HepG2 (cell line): Measurements from ENCODE around the gene MSI2. TPM values are rescaled to one million over a fixed set of nuclear protein-coding genes. Genes with fewer than 3 reads are reported as not detected.

Experiments
- ATAC-seq: fragments of 200-7000 bp; cut with Tn5 transposase; 3 replicates; pipeline ENCODE4 v1.9.1; 2020; ENCODE audit warnings: mild to moderate bottlenecking, moderate library complexity
- BruUV-seq: library from RNA; stranded (reverse); fragments of 400-500 nt; replicated peaks from 2 replicates; lab custom pipeline; 2021; lab: Mats Ljungman, UMichigan
- CTCF ChIA-PET: fragments of 300-600 bp; formaldehyde crosslinking; extraction: SDS; loops from one replicate; lab custom pipeline; 2021; ENCODE audit warnings: low total read pairs, inconsistent platforms, low intra/inter-chr PET ratio; lab: Yijun Ruan, JAX
- POLR2A ChIA-PET: fragments of 350-600 bp; sonication (Branson Sonifier 250); formaldehyde crosslinking; loops from one replicate; lab custom pipeline; 2020; ENCODE audit warnings: antibody characterized with exemption, inconsistent platforms; lab: Yijun Ruan, JAX
- DNase-seq: peaks from one replicate; pipeline ENCODE4 v3.0.0-alpha.2; 2015; ENCODE audit warnings: low spot score
- FAIRE-seq: peaks from 3 replicates; lab custom pipeline; 2011; peaks lifted over from hg19 to GRCh38; lab: Jason Lieb, UNC
- H2AFZ ChIP-seq: one replicate; pipeline ENCODE4 v1.6.1; 2011; ENCODE audit warnings: low read length, inconsistent platforms
- H3K27ac ChIP-seq: fragments of 300-600 bp; 3 replicates; pipeline ENCODE4 v1.8.0; 2011; ENCODE audit warnings: mixed run types, mild to moderate bottlenecking, mixed read lengths, low read length, inconsistent platforms; ENCODE audit not compliant: insufficient read depth; ENCODE audit errors: extremely low read length
- H3K27me3 ChIP-seq, 2 experiments: fragments of 200-600 bp in 1 of 2; 2 replicates in 1 of 2; 3 replicates in 1 of 2; pipeline versions ENCODE4 v1.6.0 to v1.8.0; 2011; ENCODE audit warnings: low read length in 2 of 2, mild to moderate bottlenecking in 2 of 2, moderate library complexity in 2 of 2, inconsistent platforms in 1 of 2; ENCODE audit not compliant: insufficient read depth in 2 of 2, control insufficient read depth in 1 of 2
- H3K36me3 ChIP-seq, 2 experiments: fragments of 200-600 bp in 1 of 2; replicated peaks in 1 of 2; 2 replicates in 1 of 2; 3 replicates in 1 of 2; pipeline versions ENCODE4 v1.5.1 to v1.8.0; 2011; ENCODE audit warnings: low read length in 2 of 2, inconsistent platforms in 1 of 2; ENCODE audit not compliant: insufficient read depth in 2 of 2, control insufficient read depth in 1 of 2
- H3K4me1 ChIP-seq: 2 replicates; pipeline ENCODE4 v1.5.1; 2012; ENCODE audit warnings: low read length, inconsistent platforms; ENCODE audit not compliant: insufficient read depth
- H3K4me2 ChIP-seq: 2 replicates; pipeline ENCODE4 v1.6.0; 2011; ENCODE audit warnings: low read depth, low read length, inconsistent platforms
- H3K4me3 ChIP-seq, 3 experiments: fragments of 200-600 bp in 1 of 3; sonication (generic), shearing (Covaris generic) in 1 of 3; replicated peaks in 1 of 3; 2 replicates each; pipeline ENCODE4 v1.5.1; 2011 to 2016; ENCODE audit warnings: low read length in 3 of 3, inconsistent platforms in 2 of 3, low read depth in 2 of 3, mild to moderate bottlenecking in 2 of 3, control low read depth in 1 of 3, mixed read lengths in 1 of 3; ENCODE audit not compliant: insufficient read depth in 1 of 3
- H3K79me2 ChIP-seq: one replicate; pipeline ENCODE4 v1.6.1; 2011; ENCODE audit warnings: low read length, inconsistent platforms; ENCODE audit not compliant: insufficient read depth
- H3K9ac ChIP-seq: 2 replicates; pipeline ENCODE4 v1.6.0; 2011; ENCODE audit warnings: mild to moderate bottlenecking, low read depth, low read length, inconsistent platforms; ENCODE audit not compliant: insufficient read depth
- H3K9me3 ChIP-seq: 2 replicates; pipeline ENCODE4 v1.5.1; 2012; ENCODE audit warnings: mild to moderate bottlenecking, low read length
- H4K20me1 ChIP-seq: 2 replicates; pipeline ENCODE4 v1.6.0; 2011; ENCODE audit warnings: inconsistent platforms, mild to moderate bottlenecking, low read length, moderate library complexity; ENCODE audit not compliant: insufficient read depth
- CCAR2 ChIP-seq: fragments of 200-400 bp; formaldehyde crosslinking; optimal IDR thresholded peaks from 2 replicates; pipeline ENCODE3; 2018; ENCODE audit warnings: low read depth, mild to moderate bottlenecking, low read length, moderate library complexity
- HNF1A ChIP-seq, 2 experiments: sonication (generic) in 1 of 2; formaldehyde crosslinking in 1 of 2; IDR thresholded peaks; 2 replicates each; pipeline versions ENCODE4 v1.4.0 to v1.6.1; 2016 to 2020; ENCODE audit warnings: borderline replicate concordance in 1 of 2, low read depth in 1 of 2, mild to moderate bottlenecking in 1 of 2, missing genetic modification reagents in 1 of 2
- KDM1A ChIP-seq: IDR thresholded peaks from 2 replicates; pipeline ENCODE4 v1.6.1; 2016; ENCODE audit warnings: missing compliant biosample characterization
- KMT2A ChIP-seq: sonication (generic); formaldehyde crosslinking; IDR thresholded peaks from 2 replicates; pipeline ENCODE4 v1.4.0; 2020; ENCODE audit warnings: missing genetic modification reagents
- SALL1 ChIP-seq: sonication (generic); formaldehyde crosslinking; IDR thresholded peaks from 2 replicates; pipeline ENCODE4 v1.8.0; 2022; ENCODE audit warnings: mild to moderate bottlenecking, missing genetic modification reagents
- WGBS: methylation state at CpG from one replicate; pipeline ENCODE4 v1.1.6; 2017; ENCODE audit warnings: low lambda C conversion rate; 5-methylcytosine and 5-hydroxymethylcytosine counted together
- in situ Hi-C: cut with HindIII; loops from 2 replicates; pipeline ENCODE4 v1.10.0; 2017; ENCODE audit warnings: low pct_unique_long_range_greater_than_20kb; ENCODE audit not compliant: extremely low pct_ligation_motif_present
- intact Hi-C: fragments of 100-400 bp; cut with micrococcal nuclease; formaldehyde crosslinking; loops from one replicate; pipeline ENCODE4 v1.10.0; 2022; ENCODE audit not compliant: unreplicated experiment
- polyA plus RNA-seq, 8 experiments: library from polyadenylated mRNA; depleted of rRNA in 3 of 8; stranded (reverse) in 7 of 8; unstranded in 1 of 8; fragments of >200 nt; fragmentation: Illumina TruSeq in 4 of 8; extraction: Trizol in 4 of 8; gene quantifications; 2 replicates each; pipeline versions ENCODE4 v1.2.1 to v1.2.3, GENCODE V29; 2011 to 2016; ENCODE audit warnings: low read depth in 4 of 8, missing spikeins in 1 of 8, mixed read lengths in 1 of 8; ENCODE audit not compliant: insufficient read depth in 1 of 8
- total RNA-seq, 5 experiments: library from RNA; depleted of rRNA; stranded (reverse); fragments of >200 nt; fragmentation: Illumina TruSeq; extraction: Trizol; gene quantifications; 2 replicates each; pipeline ENCODE4 v1.2.3, GENCODE V29; 2016; ENCODE audit warnings: low read depth in 1 of 5

The MSI2 gene
- total and polyA plus RNA-seq, 2 of the 13 experiments (the other 11 are each of a cell fraction or from before 2014, with no cell fraction given), result 77.5 to 78.4 TPM

- ATAC-seq (no peak), DNase-seq (no peak), FAIRE-seq (no peak)
- TF ChIP-seq KDM1A (CRISPR knock-in tag), result no peak
- no peak for TF ChIP-seq SALL1 (CRISPR knock-in tag)
- TF ChIP-seq CCAR2, result no peak
- TF ChIP-seq KMT2A (CRISPR knock-in tag), result no peak
- no peak for TF ChIP-seq HNF1A (IDR thresholded peaks at IDR 0.05; ENCODE audit: low read depth)
- no peak for TF ChIP-seq HNF1A (CRISPR knock-in tag; IDR thresholded peaks at IDR 0.05; ENCODE audit: borderline replicate concordance)
- CTCF ChIA-PET, result no interaction called here
- WGBS, result 93% methylated on average over 1 of the region's 1 CpG
- Histone ChIP-seq H3K36me3 (peaks cover 1 to 12% of the 10 kb centered on the region in 2 experiments; a peak in 3 of 5 replicates), H4K20me1 (no peaks in the 10 kb centered on the region), H3K79me2 (peaks cover 15% of the 10 kb centered on the region), H3K4me3 (no peak overlapping the region), H3K27me3 (no peaks in the 10 kb centered on the region), H3K27ac (no peak overlapping the region), H2AFZ (no peak overlapping the region), H3K4me2 (no peak overlapping the region), H3K9me3 (peaks cover 4% of the 10 kb centered on the region), H3K4me1 (no peaks in the 10 kb centered on the region), H3K9ac (no peak overlapping the region)
- in situ Hi-C loops (no loop called here), intact Hi-C loops (no loop called here)
- POLR2A ChIA-PET, result interaction anchor here (1.1 kb wide), 1 partner anchor 23 kb away, joined by 3 read pairs; no protein-coding TSS in a partner anchor
- no TSS peak for BruUV-seq
Measured at GRCh38 chr17:57384219-57384618, 127.9 kb downstream of the MSI2 start.
